HG03108 (cell line): Measurements from ENCODE around the gene LACRT.
"Not testable (repeated sequence)": the region's sequence is repeated elsewhere in the genome, so short reads cannot be mapped to it uniquely, and the experiment has no call there.

Source experiments
- ATAC-seq: cut with Tn5 transposase; IDR thresholded peaks from one replicate; pipeline ENCODE4 v1.9.1; 2021; ENCODE audit warnings: moderate library complexity; ENCODE audit not compliant: unreplicated experiment

Gene LACRT

DNA sequence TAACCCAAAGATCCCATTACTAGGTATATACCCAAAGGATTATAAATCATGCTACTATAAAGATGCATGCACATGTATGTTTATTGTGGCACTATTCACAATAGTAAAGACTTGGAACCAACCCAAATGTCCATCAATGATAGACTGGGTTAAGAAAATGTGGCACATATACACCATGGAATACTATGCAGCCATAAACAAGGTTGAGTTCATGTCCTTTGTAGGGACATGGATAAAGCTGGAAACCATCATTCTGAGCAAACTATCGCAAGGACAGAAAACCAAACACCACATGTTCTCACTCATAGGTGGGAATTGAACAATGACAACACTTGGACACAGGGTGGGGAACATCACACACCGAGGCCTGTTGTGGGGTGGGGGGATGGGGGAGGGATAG is 4.4 kb upstream of the LACRT start:
- ATAC-seq, result not testable (repeated sequence)

DNA sequence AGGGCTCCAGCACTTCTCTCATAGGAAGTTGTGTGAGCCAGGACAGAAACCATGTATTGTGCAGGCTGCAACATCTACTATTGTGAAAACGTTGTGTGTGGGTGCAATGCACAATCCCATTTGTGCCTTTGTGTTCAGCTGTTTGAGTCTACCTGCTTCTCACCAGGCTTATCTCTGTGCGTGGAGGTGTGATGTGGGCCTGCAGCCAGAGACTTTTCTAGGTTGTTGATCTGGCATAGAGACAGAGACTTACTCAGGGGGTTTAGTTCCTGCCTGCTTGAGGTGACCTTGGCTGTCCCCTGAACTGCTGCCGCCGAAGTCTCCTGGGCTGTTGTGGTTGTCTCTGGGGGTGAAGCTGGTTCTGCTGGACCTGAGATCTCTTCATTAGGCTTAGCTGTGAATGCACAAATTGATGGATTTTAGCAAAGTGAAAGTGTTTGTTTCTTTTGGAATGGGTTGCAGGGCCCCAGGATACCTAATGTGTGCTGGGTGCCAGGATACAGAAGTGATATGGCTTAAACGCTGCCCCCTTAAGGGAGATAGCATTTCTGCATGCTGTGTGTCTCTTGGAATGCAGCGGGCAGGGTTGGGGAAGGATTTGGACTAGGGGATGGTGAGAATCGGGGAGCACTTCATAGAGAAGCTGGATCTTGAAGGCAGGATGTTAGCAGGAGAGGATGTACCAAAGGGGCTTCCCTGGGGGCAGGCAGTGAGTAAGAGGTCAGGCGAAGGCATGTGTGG is 2.5 kb downstream of the LACRT start:
- ATAC-seq, result no peak

DNA sequence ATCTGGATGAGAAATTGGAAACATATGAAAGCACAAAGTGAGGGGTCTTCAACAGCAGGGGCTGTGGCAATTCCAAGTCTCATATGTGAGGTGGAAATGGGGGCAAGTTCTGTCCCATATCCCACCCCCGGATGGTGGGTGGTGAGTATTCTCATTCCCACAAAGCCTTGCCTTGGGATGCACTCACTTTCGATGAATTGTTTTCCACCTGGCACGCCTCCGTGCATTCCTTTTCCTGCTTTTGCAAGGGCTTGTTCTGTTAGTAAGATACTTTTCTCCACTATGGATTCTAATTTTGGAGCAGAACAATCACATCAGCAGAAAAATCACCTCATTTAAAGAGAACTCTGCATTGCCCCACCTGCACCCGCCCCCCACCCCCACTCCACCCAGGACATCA is 3.1 kb downstream of the LACRT start:
- ATAC-seq, result no peak

DNA sequence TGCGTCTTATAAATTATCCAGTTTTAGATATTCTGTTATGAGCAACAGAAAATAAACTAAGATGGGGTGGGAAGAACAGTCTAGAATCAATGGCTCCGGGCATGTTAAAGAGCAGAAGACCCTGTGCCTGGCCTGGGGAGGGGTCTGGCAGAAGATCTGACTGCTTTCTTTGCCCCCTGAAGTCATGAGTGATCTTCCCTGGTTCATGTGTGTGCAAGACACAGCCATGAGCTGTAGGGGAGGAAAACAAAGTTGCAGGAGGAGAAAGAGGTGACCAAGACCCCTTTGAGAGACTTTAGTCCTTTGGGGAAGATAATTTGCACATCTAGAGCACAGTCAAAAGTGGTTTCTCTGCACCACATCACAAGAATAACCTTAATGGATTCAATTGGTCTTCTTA is 4.8 kb downstream of the LACRT start:
- no peak for ATAC-seq

DNA sequence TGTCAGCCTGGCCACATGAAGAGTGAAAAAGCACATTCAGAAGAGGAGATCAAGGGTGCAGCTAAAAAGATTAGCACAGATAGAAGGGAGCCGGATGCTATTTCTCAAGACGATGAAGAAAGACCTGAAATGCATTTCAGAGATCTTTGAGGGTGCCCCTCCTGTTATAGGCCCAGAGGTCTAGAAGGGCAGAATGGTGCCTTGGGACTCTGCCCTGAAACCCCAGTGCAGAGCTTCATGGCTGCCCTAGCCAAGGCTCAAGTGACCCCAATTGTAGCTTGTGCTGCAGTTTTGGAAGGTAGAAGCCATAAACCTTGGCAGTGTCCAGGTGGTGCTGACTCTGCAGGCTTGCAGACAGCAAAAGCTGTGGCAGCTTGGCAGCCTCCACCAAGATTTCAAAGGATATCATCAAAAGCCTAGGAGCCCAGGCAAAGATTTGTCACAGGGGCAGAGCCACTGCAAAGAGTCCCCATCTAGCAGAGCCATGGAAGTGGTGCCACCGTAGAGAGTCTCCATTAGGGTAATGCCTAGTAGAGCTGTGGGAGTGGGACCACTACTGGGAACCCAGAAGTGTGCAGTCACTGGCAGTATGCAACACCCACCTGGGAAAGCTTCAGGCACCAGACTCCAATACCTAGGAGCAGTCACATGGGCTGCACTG is 6.4 kb downstream of the LACRT start:
- ATAC-seq, result no peak

DNA sequence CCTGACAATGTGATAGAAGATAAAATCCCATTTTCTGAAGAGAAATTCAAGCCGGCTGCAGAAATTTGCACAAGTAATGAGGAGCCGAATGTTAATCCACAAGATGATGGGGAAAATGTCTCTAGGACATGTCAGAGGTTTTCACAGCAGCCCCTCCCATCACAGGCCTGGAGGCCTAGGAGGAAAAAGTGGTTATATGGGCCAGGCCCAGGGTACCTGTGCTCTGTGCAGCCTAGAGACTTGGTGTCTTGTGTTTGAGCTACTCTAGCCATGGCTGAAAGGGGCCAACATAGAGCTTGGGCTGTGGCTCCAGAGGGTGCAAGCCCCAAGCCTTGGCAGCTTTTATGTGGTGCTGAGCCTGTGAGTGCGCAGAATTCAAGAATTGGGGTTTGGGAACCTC is 7.4 kb downstream of the LACRT start:
- ATAC-seq, result no peak

DNA sequence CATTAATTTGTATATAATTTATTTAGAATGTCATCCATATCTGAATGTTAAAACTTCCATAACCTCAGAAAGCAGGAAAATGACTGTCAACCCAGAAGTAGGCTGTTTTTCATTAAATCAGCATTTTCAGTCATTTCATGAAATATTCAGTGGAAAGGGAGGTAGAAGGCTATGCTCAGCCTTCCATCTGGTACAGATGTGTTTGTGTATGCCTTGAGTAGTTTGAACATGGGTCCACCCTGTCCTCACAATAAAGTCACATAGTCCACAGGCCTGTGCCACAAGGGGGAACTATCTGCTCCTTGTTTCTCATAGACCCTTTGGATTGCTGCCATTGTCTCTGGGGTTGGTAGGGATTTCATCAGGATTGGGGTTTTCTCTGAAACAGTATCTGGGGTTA is 9.1 kb downstream of the LACRT start:
- no peak for ATAC-seq

DNA sequence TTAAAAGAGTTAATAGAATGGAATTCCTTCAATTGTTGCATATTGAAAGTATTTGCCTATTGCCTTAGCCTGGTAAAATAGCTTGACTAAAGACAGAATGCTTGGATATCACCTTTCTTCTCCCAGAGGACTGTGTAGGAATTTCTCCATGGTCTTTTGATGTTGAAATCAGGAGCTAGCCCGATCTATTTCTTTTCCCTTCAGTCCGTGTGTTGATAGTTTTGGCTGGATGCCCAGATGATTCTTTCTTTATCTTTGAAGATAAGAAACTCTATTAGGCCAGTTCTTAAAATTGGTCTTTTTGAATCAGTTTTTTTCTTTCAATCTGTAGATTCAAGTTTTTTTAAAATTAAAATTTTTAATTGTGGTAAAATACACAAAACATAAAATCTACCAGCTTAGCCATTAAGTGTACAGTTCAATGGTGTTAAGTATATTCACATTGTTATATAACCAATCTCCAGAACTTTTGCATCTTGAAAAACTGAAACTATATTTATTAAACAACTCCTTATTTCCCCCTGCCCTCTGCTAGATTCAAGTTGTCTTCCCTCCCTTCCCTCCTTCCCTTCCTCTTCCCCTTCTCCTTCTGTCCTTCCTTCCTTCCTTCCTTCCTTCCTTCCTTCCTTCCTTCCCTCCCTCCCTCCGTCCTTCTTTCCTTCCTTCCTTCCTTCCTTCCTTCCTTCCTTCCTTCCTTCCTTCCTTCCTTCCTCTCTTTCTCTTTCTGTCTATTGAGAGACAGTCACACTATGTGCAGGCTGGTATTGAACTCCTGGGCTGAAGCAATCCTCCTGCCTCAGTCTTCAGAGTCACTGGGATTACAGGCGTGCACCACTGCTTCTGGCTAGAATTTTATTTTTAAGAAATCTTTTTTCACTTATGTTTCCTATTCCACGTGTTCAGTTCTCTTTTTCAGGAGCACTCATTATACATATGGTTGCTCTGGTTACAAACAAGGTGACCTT is 10.1 kb downstream of the LACRT start:
- ATAC-seq, result no peak

DNA sequence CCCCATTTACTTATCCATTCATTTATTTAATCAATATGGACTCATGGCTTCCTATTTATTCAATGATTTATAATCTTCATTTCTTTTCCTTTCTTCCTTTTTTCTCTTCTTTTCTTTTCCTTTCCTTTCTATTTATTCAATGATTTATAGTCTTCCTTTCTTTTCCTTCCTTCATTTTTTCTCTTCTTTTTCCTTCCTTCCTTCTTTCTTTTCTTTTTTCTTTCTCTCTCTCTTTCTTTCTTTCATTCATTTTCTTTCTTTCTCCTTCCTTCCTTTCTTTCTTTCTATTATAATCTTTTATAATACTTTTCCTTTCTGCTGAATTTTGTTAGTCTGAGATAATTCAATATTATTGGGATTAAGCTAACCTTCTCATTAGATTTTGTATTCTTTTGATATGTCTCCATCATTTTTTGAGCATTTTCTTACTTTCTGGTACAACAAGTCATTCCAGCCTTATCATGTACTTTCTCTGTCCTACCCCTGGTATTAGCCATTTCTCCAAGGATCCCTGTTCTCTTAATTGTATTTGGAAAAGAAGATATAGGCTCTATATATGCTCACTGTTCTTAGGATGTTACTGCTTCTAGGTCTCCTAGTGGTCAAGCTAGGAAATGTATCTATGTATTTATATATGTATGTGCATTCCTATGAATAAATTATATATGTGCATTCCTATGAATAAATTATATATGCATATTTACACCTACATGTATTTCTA is 12.1 kb downstream of the LACRT start:
- ATAC-seq, result no peak

DNA sequence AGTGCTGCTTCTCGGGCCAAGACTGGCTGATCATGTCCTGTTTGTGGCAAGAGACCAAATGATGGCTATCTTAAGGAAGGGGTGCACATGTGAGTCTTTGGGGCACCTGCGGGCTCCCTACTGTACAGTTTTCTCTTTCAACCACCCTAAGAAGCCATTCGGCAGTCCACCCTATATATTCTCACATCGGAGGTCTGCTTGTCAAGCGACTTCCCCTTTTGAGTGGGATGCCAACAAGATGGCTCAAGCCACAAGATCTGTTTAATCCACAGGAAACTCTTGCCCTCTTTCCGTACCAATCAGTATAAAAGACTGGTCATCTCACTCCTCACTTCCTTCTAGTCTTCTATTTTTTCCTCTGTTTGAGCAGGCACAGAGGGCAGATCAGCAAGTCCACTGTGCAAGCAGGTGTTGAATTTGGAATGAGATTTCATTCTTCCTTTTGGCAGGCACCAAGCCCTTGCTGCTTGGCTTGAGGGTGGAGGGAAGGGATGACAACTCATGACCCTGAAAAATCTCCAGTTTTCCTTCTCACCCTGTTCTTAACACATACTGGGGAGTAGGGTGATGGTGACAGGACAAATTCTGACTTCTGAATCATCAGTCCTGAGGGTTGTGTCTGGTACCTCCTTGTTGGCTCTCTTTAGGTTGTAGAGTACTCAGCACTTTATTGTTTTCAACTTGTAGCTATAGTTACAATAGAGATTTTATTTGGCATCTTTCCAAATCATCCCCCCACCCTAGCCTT is 17.6 kb downstream of the LACRT start:
- no peak for ATAC-seq

DNA sequence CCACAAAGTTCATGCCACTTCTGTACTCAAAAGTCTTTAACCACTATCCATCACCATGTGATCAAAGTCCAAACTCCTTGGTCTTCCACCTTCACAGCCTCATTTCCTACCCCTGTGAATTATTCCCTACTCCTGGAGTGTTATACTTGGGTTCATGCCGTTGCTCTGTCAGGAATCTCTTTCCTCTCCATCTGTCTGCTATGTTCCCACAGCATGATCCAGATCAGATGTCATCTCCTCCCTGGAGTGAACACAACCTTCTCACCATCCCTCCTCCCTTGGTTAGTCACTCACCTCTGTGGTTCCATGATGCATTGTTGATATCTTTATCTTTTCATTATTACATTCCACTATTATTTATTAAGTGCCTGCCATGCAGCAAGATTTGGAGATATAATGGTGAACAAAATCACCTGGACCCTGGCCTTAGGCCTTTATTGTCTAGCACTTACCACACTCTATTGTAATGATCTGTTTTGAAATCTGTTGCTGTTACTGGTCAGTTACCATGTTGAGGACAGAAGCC is 22.4 kb downstream of the LACRT start:
- ATAC-seq, result no peak

DNA sequence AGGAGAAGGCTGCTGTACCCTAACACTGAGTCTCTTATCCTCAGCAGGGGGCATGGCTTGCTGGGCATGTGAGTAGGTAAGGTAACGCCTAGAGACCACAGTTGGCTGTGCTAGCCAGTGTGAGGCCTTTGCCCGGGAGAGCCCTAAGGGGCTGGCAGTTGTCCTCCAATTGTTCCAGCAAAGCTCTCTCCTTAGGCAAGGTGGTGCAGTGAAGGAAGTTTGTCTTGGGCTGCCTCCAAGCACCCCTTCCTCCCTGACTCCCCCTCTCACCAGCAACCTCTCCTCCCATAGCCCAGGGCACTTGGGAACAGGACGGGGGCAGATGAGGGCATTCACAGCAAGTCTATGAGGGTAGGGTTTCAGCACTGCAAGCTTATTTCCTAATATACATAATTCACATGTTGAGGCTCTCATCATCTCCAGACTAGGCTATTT is 23.0 kb downstream of the LACRT start:
- no peak for ATAC-seq

DNA sequence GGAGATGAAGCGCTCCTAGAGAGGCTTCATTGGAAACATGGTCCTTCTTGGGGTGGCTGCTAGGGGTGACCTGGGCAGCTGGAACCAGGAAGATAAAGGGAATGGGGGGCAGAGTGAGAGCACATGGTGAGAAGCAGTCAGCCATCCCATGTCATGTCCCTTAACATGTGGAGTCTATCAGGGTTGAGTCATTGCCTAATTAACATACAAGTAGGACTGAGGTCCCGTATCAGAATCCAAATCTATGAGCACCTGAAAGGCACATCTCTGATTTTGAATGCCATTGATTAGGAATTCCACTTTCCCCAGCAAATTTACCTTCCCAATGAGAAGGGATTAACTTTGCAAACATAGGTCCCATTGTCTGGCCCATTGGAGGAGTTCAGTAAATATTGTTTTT is 25.9 kb downstream of the LACRT start:
- ATAC-seq, result no peak

DNA sequence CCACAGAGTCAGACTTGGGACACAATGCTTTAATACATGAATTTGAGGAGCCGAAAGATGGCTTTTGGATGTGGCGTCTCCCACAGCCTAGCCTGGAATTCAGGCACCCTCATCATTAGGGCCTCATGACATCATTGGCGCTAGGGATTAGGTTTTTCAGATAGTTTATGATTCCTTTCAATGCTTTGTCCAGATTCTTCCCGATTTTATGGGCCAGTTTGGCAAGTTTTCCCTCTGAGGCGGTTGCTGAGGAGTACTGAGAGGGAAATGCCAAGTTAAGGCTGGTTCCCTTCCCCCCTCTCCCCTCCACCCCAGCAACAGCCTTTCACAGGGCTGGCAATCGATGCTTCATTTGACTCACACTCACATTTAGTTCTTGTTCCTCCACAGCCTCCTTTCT is 26.5 kb downstream of the LACRT start:
- ATAC-seq, result no peak

DNA sequence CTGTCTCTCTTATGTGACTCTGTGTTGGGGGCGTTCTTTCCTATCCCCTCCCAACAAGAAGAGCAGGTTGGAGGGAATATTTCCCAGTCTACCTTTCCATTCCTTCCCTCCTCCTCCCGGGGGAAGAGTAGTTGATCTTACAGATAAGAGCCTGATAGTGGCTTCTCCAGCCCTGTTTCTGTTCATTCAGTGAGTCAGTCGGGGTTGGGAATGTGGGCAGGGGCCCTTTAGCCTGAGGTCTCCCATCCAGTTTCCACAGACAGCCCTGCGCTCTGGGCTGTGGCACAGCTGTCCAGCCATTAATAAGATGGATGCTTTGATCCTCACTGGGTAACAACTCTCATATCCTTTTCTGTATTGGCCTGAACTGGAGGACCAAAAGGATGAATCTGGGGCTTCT is 28.1 kb downstream of the LACRT start:
- no peak for ATAC-seq

DNA sequence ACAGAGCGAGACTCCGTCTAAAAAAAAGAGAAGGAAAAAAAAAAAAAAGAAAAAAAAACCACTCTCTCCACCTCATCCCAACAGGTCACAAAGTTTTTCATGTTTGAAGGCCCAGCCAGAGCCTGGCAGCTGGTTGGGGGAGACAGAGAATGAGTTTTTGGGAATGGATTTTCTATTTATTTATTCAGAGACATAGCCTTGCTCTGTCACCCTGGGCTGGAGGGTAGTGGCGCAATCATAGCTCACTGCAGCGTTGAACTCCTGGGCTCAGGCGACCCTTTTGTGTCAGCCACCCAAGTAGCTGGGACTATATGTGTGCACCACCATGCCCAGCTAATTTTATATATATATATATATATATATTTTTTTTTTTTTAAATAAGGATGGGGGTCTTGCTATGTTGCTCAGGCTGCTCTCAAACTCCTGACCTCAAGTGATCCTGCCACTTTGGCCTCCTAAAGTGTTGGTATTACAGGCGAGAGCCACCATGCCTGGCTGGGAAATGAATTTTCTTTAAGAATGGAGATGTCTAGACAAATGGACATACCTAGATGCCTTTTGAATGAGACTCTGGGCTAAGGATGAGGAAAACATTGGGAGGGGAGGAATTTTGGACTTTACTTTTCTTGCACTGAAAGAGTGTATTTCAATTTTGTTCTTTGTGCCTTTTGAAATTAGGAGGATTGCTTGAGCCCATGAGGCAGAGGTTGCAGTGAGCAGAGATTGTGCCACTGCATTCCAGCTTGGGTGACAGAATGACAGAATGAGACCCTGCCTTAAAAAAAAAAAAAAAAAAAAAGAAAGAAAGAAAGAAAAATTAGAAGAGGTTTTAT is 29.3 kb downstream of the LACRT start:
- ATAC-seq, result no peak

DNA sequence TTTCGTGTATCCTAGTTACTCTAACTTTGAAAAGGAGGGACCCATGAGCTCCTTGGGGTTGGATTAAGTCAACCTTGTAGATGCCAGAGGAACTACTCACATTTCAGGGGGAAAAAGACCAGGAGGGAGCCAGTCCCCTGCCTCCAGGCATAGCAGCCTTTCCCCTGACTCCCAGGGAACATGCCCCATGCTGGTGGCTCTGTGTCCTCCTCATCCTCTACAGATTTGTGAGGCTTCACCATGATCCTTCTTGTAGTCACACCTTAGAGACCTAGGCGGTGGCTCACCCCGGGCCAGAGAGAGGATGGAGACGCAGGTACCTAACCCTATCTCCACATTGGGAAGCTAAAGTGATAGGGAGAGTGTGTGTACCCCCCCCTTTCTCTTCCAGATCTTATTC is 30.3 kb downstream of the LACRT start:
- no peak for ATAC-seq

DNA sequence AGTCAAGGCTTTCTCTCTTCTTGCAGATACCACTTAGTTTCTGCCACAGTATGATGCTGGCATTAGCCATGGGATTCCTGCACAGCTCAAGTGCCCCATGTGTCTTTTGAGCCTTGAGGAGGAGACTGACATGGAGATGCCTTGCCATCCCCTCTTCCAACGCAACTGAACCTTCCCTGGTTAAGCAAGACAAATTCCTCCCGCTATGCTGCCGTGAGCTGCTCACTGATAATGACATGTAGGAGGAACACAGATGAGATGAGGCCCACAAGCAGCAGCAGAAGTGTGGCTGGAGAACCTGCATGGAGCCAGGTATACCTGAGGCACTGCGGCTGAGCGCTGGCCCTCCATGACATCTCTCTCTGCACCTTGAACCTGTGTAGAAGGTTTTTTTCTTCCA is 30.8 kb downstream of the LACRT start:
- ATAC-seq, result no peak

DNA sequence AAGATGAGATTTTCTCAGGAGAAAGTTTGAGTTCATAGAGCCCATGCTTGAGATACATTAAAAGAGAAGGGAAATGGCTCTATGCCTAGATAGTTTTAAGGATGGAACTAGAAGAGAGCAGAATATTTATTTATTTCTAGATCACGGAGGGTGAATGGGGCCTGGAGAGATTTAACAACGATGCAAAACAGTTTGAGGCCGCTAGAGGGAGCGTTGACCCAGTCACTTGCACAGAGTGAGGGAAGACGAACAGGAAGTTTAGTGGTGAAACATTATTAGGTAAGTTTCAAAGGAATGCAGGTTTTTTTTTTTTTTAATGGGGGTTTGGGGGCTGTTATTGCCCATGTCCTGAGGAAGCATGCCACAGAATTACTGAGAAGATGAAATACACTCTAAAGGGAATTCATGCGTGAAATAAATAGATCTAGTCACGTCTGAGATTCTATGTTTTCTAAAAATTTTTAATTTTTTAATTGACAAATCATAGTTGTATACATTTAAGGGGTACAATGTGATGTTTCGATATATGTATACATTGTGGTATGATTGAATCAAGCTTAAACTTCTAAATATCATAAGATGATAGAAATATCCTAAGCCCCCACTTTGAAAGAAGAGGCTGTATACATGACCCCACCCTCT is 31.4 kb downstream of the LACRT start:
- peak; percentile 92 for ATAC-seq
